Measurements from ENCODE around the gene CTBP2. TPM values are rescaled to one million over a fixed set of nuclear protein-coding genes. Genes with fewer than 3 reads are reported as not detected.
"Not testable (repeated sequence)": the region's sequence is repeated elsewhere in the genome, so short reads cannot be mapped to it uniquely, and the experiment has no call there.

CTBP2 gene
- total RNA-seq, 2 experiments from 2014 or later, result 0.19 to 0.42 TPM

GRCh38 chr10:125174360-125174759 is 14.0 kb upstream of the CTBP2 start:
- intact Hi-C loops (cut with micrococcal nuclease), result no loop called here
- no peaks in the 10 kb centered on the region for H3K4me1 Mint-ChIP-seq (ENCODE audit: low read depth)
- H3K27me3 Mint-ChIP-seq (ENCODE audit: low read depth), result peaks cover 2% of the 10 kb centered on the region
- no peaks in the 10 kb centered on the region for H3K36me3 Mint-ChIP-seq (ENCODE audit: low read depth)
- H3K9me3 Mint-ChIP-seq, result peaks cover 8% of the 10 kb centered on the region
- CTCF ChIA-PET, result no interaction called here
- H3K27ac Mint-ChIP-seq, result no peak overlapping the region
- no peak overlapping the region for H3K4me3 Mint-ChIP-seq
- DNase-seq, result no peak

- DNase-seq, result no peak
- Mint-ChIP-seq H3K4me1 (ENCODE audit: low read depth) (no peaks in the 10 kb centered on the region), H3K27me3 (ENCODE audit: low read depth) (peaks cover 2% of the 10 kb centered on the region), H3K9me3 (peaks cover 8% of the 10 kb centered on the region), H3K36me3 (ENCODE audit: low read depth) (no peaks in the 10 kb centered on the region), H3K27ac (no peak overlapping the region), H3K4me3 (no peak overlapping the region)
- intact Hi-C loops (cut with micrococcal nuclease), result no loop called here
- CTCF ChIA-PET, result interaction anchor here (0.6 kb wide), 1 partner anchor 110 kb away, joined by 4 read pairs; no protein-coding TSS in a partner anchor
Observed at GRCh38 chr10:125172694-125173093, 12.3 kb upstream of the CTBP2 start.

GRCh38 chr10:125171402-125172306 is 11.3 kb upstream of the CTBP2 start:
- intact Hi-C loops (cut with micrococcal nuclease), result no loop called here
- Mint-ChIP-seq H3K27ac (no peak overlapping the region), H3K36me3 (ENCODE audit: low read depth) (no peaks in the 10 kb centered on the region), H3K4me1 (ENCODE audit: low read depth) (no peaks in the 10 kb centered on the region), H3K9me3 (peaks cover 8% of the 10 kb centered on the region), H3K4me3 (no peak overlapping the region), H3K27me3 (ENCODE audit: low read depth) (peaks cover 2% of the 10 kb centered on the region)
- CTCF ChIA-PET, result no interaction called here
- no peak for DNase-seq

- Mint-ChIP-seq H3K27ac (no peak overlapping the region), H3K27me3 (ENCODE audit: low read depth) (peaks cover 4% of the 10 kb centered on the region), H3K36me3 (ENCODE audit: low read depth) (no peaks in the 10 kb centered on the region), H3K9me3 (no peaks in the 10 kb centered on the region), H3K4me3 (no peak overlapping the region), H3K4me1 (ENCODE audit: low read depth) (no peaks in the 10 kb centered on the region)
- intact Hi-C loops (cut with micrococcal nuclease), result no loop called here
- CTCF ChIA-PET, result no interaction called here
- DNase-seq, result no peak
Observed at GRCh38 chr10:125169915-125170314, 9.6 kb upstream of the CTBP2 start.

GRCh38 chr10:125169279-125169678 is 8.9 kb upstream of the CTBP2 start:
- H3K4me1 Mint-ChIP-seq (ENCODE audit: low read depth), result no peaks in the 10 kb centered on the region
- H3K36me3 Mint-ChIP-seq (ENCODE audit: low read depth), result no peaks in the 10 kb centered on the region
- H3K9me3 Mint-ChIP-seq, result no peaks in the 10 kb centered on the region
- intact Hi-C loops (cut with micrococcal nuclease), result no loop called here
- peaks cover 4% of the 10 kb centered on the region for H3K27me3 Mint-ChIP-seq (ENCODE audit: low read depth)
- H3K27ac Mint-ChIP-seq, result no peak overlapping the region
- no peak overlapping the region for H3K4me3 Mint-ChIP-seq
- DNase-seq, result no peak
- CTCF ChIA-PET, result no interaction called here

- CTCF ChIA-PET, result no interaction called here
- no peak overlapping the region for H3K27ac Mint-ChIP-seq
- no peak for DNase-seq
- no peak overlapping the region for H3K4me3 Mint-ChIP-seq
- intact Hi-C loops (cut with micrococcal nuclease), result no loop called here
- H3K36me3 Mint-ChIP-seq (ENCODE audit: low read depth), result no peaks in the 10 kb centered on the region
- no peaks in the 10 kb centered on the region for H3K4me1 Mint-ChIP-seq (ENCODE audit: low read depth)
- H3K9me3 Mint-ChIP-seq, result no peaks in the 10 kb centered on the region
- peaks cover 8% of the 10 kb centered on the region for H3K27me3 Mint-ChIP-seq (ENCODE audit: low read depth)
Observed at GRCh38 chr10:125166658-125167057, 6.3 kb upstream of the CTBP2 start.

GRCh38 chr10:125165584-125166573 is 5.5 kb upstream of the CTBP2 start:
- Mint-ChIP-seq H3K27ac (no peak overlapping the region), H3K9me3 (no peaks in the 10 kb centered on the region), H3K36me3 (ENCODE audit: low read depth) (no peaks in the 10 kb centered on the region), H3K4me1 (ENCODE audit: low read depth) (no peaks in the 10 kb centered on the region), H3K27me3 (ENCODE audit: low read depth) (peaks cover 8% of the 10 kb centered on the region), H3K4me3 (no peak overlapping the region)
- no peak for DNase-seq
- intact Hi-C loops (cut with micrococcal nuclease), result no loop called here
- CTCF ChIA-PET, result no interaction called here

GRCh38 chr10:125164421-125164820 is 4.1 kb upstream of the CTBP2 start:
- Mint-ChIP-seq H3K27me3 (ENCODE audit: low read depth) (peaks cover 8% of the 10 kb centered on the region), H3K9me3 (no peaks in the 10 kb centered on the region)
- CTCF ChIA-PET, result no interaction called here

GRCh38 chr10:125163803-125164202 is 3.4 kb upstream of the CTBP2 start:
- H3K4me1 Mint-ChIP-seq (ENCODE audit: low read depth), result no peaks in the 10 kb centered on the region
- H3K9me3 Mint-ChIP-seq, result no peaks in the 10 kb centered on the region
- no peak overlapping the region for H3K4me3 Mint-ChIP-seq
- no peaks in the 10 kb centered on the region for H3K36me3 Mint-ChIP-seq (ENCODE audit: low read depth)
- H3K27me3 Mint-ChIP-seq (ENCODE audit: low read depth), result peaks cover 8% of the 10 kb centered on the region
- intact Hi-C loops (cut with micrococcal nuclease), result no loop called here
- H3K27ac Mint-ChIP-seq, result no peak overlapping the region
- CTCF ChIA-PET, result no interaction called here
- DNase-seq, result no peak

More at GRCh38 chr10:125164421-125164820, 4.1 kb upstream of the CTBP2 start:
- Mint-ChIP-seq H3K4me1 (ENCODE audit: low read depth) (no peaks in the 10 kb centered on the region), H3K4me3 (no peak overlapping the region), H3K36me3 (ENCODE audit: low read depth) (no peaks in the 10 kb centered on the region), H3K27ac (no peak overlapping the region)
- intact Hi-C loops (cut with micrococcal nuclease), result no loop called here
- DNase-seq, result no peak

GRCh38 chr10:125163312-125163711 is 2.9 kb upstream of the CTBP2 start:
- CTCF ChIA-PET; intact Hi-C loops (cut with micrococcal nuclease); H3K4me1 Mint-ChIP-seq (ENCODE audit: low read depth); H3K9me3 Mint-ChIP-seq; H3K36me3 Mint-ChIP-seq (ENCODE audit: low read depth); DNase-seq; H3K27ac Mint-ChIP-seq; H3K4me3 Mint-ChIP-seq: not testable (repeated sequence)
- peaks cover 13% of the 10 kb centered on the region for H3K27me3 Mint-ChIP-seq (ENCODE audit: low read depth)

GRCh38 chr10:125162120-125162931 is 2.0 kb upstream of the CTBP2 start:
- no peaks in the 10 kb centered on the region for H3K36me3 Mint-ChIP-seq (ENCODE audit: low read depth)
- H3K9me3 Mint-ChIP-seq, result no peaks in the 10 kb centered on the region
- CTCF ChIA-PET, result no interaction called here
- DNase-seq, result no peak
- intact Hi-C loops (cut with micrococcal nuclease), result no loop called here
- peaks cover 4% of the 10 kb centered on the region for H3K4me1 Mint-ChIP-seq (ENCODE audit: low read depth)
- peaks cover 21% of the 10 kb centered on the region for H3K27me3 Mint-ChIP-seq (ENCODE audit: low read depth)
- no peak overlapping the region for H3K4me3 Mint-ChIP-seq
- H3K27ac Mint-ChIP-seq, result no peak overlapping the region

GRCh38 chr10:125161707-125162119 is 1.4 kb upstream of the CTBP2 start:
- intact Hi-C loops (cut with micrococcal nuclease), result no loop called here
- CTCF ChIA-PET, result no interaction called here
- peaks cover 27% of the 10 kb centered on the region for H3K27me3 Mint-ChIP-seq (ENCODE audit: low read depth)
- DNase-seq, result no peak
- H3K4me3 Mint-ChIP-seq, result no peak overlapping the region
- no peak overlapping the region for H3K27ac Mint-ChIP-seq
- no peaks in the 10 kb centered on the region for H3K9me3 Mint-ChIP-seq
- H3K36me3 Mint-ChIP-seq (ENCODE audit: low read depth), result no peaks in the 10 kb centered on the region
- H3K4me1 Mint-ChIP-seq (ENCODE audit: low read depth), result peaks cover 4% of the 10 kb centered on the region

Measured in activated naive CD4-positive, alpha-beta T cell treated with anti-CD3 and anti-CD28 coated beads for 36 hours (primary cell).